ENCODE measurements around the gene PRPF6.

PRPF6 gene

GRCh38 chr20:64068386-64069208, 87.7 kb downstream of the PRPF6 start:
- DNase-seq, result no peak

GRCh38 chr20:64069209-64069613, 88.3 kb downstream of the PRPF6 start:
- no peak for DNase-seq

GRCh38 chr20:64069614-64070243, 88.8 kb downstream of the PRPF6 start:
- no peak for DNase-seq

- DNase-seq, result no peak
Measured at GRCh38 chr20:64070244-64070993, 89.5 kb downstream of the PRPF6 start.

- no peak for DNase-seq
Measured at GRCh38 chr20:64071341-64072332, 90.7 kb downstream of the PRPF6 start.

- no peak for DNase-seq
Measured at GRCh38 chr20:64072498-64073063, 91.6 kb downstream of the PRPF6 start.

- no peak for DNase-seq
Measured at GRCh38 chr20:64073476-64074183, 92.7 kb downstream of the PRPF6 start.

GRCh38 chr20:64074184-64074789, 93.4 kb downstream of the PRPF6 start:
- DNase-seq, result no peak

- DNase-seq, result no peak
Measured at GRCh38 chr20:64074963-64075362, 94.0 kb downstream of the PRPF6 start.

GRCh38 chr20:64075556-64075955, 94.6 kb downstream of the PRPF6 start:
- no peak for DNase-seq

- DNase-seq, result no peak
Measured at GRCh38 chr20:64076061-64076997, 95.4 kb downstream of the PRPF6 start.

- DNase-seq, result no peak
Measured at GRCh38 chr20:64077094-64077493, 96.2 kb downstream of the PRPF6 start.

- DNase-seq, result no peak
Measured at GRCh38 chr20:64077541-64077875, 96.6 kb downstream of the PRPF6 start.

- no peak for DNase-seq
Measured at GRCh38 chr20:64077876-64078551, 97.1 kb downstream of the PRPF6 start.

GRCh38 chr20:64078934-64079272, 98.0 kb downstream of the PRPF6 start:
- DNase-seq, result no peak

GRCh38 chr20:64079273-64080012, 98.5 kb downstream of the PRPF6 start, which contains the start of gene RGS19:
Gene RGS19, minus strand, starts transcription at chr20:64079518. Its CDS starts 2,632 bp downstream, at chr20:64076886.
- no peak for DNase-seq

GRCh38 chr20:64080013-64080812, 99.3 kb downstream of the PRPF6 start, which contains the start of gene OPRL1:
Gene OPRL1, plus strand, starts transcription at chr20:64080082. Its CDS starts 12,639 bp downstream, at chr20:64092721.
- no peak for DNase-seq
